Right kidney (tissue), 1 donor: ENCODE measurements around the gene ASB2.

Source experiments
- DNase-seq: peaks from one replicate; pipeline ENCODE4 v3.0.0-alpha.2; 2016

ASB2 gene

DNA sequence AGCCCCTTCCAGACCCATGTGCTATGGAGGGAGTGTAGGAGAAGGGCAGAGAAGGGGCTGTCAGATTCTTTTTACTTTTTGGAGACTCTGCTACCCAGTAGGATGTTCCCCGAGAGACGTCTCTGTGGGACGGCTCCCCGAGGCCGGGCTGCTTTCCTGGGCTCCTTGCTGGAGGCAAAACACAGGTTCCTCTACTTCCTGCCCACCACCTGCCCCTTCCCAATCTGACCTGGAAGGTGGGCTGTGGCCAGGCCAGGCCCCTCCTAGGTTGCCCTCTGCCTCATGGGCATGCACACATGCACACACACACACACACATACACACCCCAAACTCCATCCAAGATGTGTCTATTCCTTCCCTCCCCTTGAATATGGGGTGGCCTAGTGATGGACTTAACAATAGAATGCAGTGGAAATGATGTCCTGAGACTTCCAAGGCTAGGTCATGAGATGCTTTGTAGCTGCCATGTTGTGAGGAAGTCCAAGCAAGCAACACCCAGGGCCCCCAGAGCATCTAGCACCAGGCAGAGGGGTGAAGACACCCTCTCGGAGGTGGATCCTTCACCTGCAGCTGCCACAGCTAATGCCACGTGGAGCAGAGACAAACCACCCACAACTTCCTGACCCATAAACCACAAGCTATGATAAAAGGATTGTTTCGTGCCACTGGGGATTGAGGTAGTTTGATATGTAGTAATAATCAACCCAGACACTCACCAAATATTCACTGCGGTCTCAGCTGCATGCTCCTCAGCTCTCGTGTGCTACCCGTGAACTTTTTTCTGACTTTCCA lies 1.6 kb upstream of the ASB2 start:
- no peak for DNase-seq

DNA sequence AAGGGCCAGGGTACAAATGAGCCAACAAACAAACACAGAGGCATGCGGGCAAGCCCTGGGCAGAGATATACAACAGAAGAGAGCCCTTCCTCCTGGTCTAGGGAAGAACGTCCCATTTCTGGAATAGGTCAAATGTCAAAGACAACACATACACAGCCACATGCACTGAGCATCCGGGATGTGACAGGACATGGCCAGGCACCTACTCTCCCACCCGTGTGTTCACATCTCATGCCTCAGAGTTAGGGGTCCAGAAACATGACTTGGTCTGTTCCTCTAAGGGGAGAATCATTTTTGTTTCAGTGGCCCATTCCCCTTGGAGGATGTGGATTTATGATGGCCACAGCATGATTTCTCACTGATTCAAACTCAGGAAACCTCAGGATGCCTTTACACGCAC lies 801 bp upstream of the ASB2 start:
- DNase-seq, result no peak

DNA sequence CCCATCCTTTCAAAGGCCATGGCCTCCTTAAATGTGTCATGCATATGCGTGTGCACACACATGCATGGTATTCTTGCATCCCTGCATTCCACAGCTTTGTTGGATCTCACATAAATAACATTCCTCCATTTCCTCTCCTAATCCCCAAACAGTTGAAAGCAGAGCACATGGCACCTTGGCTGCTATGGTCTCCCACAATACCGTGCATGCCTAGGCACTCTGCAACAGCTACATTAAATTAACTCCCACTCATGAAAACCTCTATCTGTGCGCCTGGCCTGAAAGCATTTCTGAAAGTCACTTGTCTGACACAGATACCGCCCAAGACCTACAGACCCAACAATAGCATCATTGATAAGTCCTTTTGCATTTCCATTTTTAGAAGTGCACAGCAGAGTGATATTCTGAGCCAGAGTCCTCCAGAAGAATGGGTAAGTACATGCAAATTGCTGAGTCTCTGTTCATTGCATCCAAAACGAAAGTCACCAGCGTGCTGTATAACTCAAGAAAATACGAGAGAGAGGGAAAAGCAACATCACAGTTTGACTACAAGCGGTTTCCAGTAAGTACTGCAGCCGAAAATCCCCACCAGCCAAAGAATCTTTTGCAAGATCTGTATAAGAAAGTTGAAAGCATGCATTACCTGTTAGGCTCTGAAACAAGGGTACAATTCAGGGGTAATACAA lies 436 bp downstream of the ASB2 start:
- no peak for DNase-seq

DNA sequence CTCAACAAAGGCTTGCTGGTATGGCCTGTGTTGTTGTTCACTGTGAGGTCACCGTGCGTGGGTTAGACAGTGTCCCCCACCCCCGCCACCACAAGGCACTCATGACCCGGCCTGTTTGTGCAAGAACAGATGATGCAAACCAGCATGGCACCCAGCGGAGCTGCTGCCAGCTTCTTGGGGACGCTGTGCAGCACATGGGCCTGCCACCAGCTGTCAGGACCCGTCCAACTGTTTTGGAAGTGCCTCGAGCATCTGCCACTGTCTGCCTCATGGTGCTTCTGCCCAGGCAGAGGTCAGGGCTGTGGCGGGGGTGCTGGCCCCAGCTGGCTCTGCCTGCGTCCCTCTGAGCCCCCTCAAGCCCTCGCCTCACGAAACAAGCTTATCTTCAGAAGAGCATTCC lies 1.5 kb downstream of the ASB2 start:
- no peak for DNase-seq

GRCh38 chr14:93974299-93974698 lies 2.1 kb downstream of the ASB2 start:
- no peak for DNase-seq

DNA sequence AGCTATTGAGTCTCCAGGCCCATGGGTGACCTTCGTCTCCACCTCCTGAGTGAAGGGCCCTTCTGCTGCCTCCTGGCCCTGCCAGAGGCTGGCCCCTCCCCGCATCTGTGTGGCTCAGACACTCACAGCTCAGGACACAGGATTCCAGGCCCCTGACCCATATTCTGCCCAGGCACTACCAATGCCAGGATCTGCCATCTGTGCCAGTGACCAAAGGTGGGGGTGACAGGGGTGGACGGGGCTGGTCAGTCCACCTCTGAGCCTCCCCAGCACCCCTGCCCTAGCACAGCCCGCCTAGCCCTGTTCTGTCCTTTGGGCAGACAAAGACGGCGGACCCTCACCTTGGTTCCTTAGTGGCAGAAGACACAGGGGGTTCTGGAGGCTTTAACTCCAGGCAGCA lies 2.8 kb downstream of the ASB2 start:
- DNase-seq, result no peak

- DNase-seq, result no peak
Measured at GRCh38 chr14:93972618-93973205, 3.7 kb downstream of the ASB2 start.

- no peak for DNase-seq
Measured at GRCh38 chr14:93971635-93972027, 4.7 kb downstream of the ASB2 start.

- DNase-seq, result no peak
Measured at GRCh38 chr14:93970965-93971634, 5.3 kb downstream of the ASB2 start.

- no peak for DNase-seq
Measured at GRCh38 chr14:93970585-93970964, 5.8 kb downstream of the ASB2 start.

DNA sequence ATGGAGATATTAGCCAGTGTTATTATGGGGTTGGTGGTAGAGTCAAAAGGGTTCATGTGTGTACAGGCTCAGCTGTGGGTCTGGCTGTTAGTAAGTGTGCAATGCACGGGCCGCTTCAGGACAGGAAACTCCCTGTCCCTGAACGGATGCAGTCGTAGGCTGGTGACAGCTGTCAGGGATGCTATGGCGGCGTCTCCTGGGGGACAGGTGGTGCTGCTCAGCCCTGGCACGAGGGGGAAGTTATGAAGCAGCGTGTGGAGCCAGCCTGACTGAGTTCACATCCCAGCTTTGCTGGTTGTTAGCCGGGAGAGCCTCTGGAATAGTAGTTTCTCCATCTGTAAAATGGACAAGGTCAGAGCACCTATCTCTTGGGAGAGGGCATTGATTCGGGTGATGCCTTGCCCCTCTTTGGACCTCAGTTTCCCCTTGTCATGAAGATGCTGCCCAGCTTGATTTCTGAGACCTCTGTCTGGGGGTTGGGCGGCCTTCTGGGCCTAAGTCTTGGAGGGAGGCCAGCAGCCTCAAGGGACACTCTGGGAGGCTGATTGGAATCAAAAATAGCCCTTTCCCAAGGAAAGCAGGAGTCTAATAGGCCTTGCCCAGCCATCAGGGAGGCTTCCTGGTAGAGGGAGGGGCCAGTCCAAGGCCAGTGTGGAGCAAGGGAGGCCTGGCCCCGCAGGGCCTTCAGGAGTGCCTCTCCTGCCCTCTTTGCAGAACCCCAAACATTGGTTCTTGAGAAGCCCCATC lies 7.1 kb downstream of the ASB2 start:
- DNase-seq, result no peak

DNA sequence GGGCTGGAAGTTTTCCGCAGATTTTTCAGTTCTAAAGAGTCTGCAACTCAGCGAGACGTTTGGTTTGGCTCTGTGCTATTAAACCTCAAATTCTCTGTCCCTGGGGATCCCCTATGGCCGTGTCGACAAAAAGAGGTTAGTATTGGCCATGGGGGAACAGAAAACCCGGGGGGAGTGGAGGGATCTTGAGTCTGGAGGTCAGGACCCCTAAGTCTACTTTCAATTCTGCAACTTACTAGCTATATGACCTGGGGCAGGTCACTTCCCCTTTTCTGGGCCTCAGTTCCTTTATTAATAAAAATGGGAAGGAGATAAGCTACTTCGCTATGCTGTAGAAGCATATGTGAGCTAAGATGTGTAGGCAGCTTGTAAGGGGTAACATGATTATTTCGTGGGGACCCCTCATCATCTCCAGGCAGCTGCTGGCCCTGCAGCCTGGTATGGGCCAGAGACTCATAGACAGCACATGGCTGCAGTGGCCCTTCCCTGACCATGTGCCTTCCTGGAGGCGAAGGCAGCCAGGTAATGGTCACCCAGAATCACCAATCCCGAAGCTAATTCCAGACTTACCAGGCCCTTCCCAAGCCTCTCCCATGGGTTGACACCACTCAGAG lies 8.6 kb downstream of the ASB2 start:
- DNase-seq, result no peak

DNA sequence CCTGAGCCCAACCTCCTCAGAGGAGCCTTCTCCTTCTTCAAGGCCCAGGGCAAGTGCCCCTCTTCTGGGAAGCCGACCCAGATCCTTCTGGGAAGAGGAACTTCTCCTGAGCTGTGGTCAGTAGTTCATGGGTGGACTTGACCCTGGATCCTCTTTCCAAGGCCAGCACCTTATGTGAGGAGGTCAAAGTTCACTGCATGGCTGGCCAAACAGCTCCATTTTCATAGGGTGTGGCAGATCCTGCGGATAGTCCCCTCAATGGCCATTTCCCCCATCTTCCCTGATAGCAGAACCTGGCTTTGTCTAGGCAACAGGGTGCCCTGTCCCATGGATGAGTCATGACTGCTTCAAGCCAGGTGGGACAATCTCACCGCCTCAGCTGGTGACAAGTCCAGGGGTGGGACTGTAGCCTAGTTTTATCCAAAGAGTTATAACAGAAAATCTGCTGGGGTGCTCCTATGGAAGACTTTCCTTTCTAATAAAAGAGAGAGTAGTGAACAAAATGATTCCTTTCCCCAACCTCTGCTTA lies 10.4 kb downstream of the ASB2 start:
- DNase-seq, result no peak

GRCh38 chr14:93965287-93965821 lies 11.0 kb downstream of the ASB2 start:
- no peak for DNase-seq

DNA sequence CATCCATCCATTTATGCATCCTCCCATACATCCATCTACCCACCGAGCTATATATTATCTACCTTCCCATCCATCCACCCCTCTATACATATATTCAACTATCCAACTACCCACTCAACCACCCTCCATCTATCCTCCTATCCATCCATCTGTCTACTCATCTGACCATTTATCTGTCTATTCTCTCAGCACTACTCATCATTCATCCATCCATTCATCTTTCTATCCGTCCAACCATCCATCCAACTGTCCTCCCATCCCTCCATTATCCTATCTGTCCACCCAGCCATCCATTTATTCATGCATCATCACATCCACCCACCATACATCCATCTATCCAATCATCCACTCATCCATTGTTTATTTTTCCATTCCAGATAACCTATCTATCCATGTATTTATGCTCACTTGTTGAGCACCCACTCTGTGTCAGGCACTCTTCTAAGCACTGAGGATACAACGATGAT lies 11.5 kb downstream of the ASB2 start:
- no peak for DNase-seq

DNA sequence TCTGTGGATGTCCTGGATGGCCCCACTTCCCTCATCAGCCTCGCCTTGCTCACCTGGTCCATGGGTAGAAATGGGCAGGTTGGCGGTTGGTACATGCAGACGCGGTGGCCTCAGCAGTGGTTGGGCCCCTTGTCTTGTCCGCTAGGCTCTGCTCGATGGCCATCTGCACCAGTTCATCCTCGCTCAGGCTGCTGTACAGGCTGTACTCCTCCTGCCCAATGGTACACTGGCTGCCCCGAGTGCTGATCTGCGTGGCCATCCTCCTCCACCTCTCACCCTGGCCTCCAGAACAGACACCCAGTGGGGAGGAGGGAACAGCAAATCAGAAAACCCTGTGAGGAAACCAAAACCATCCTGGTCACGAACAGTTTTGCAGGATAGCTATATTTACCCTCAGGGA lies 12.1 kb downstream of the ASB2 start:
- DNase-seq, result no peak

DNA sequence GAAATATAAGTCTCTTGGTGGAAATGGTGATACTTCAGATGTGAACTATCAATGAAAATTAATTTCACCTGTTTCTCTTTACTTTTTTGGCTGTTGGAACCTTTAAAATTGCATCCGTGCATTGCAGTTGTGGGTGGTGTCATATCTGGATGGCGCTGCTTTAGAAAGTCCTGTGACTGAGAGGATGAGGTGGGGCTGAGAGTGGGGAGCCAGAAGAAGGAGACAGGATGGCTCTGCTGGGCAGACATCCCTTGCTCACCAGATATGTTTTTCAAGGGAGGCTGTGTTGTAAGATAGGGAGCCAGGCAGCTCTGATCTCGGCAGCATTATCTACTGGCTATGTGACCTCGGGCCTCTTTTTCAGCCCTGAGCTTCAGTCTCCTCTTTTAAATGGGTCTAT lies 12.7 kb downstream of the ASB2 start:
- no peak for DNase-seq

DNA sequence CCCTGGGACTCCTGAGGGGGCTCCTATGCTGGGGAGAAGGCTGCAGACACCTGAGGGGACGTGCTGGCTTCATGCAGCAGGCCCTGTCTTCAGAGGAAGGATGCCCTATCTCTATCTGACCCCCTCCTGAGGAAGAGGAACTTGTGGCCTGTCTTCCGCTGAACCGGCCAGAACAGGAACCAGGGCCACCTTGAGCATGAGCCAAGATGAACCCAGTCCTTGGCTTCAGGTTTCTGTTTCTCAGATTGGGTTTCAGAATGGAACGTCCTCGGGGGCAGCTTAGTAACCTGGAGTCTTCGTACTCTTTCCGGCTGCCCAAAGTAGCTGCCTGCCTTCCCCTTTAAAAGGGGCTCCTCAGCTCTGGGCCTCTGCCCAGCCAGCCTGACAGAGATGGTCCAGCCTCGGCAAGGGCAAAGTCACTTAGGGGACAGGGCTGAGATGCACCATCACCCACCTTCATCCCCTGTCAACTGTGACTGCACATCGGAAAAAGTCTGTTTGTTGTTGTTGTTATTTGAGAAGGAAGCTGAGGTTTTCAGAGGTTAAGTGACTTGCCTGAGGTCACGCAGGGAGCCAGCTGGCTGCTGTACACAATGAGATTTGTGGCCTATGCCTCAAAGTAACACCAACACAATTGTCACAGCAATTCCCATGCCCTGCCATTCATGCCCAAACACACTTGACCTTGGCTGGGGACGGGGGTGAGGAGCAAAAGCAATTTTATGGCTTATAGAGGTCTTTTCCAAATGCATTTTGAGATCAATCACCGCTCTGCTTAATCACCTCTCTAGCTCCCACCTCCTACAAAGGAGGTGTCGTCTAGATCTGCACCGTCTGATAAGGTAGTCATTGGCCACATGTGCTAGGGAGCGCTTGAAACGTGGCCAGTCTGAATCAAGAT lies 13.4 kb downstream of the ASB2 start:
- DNase-seq, result no peak

DNA sequence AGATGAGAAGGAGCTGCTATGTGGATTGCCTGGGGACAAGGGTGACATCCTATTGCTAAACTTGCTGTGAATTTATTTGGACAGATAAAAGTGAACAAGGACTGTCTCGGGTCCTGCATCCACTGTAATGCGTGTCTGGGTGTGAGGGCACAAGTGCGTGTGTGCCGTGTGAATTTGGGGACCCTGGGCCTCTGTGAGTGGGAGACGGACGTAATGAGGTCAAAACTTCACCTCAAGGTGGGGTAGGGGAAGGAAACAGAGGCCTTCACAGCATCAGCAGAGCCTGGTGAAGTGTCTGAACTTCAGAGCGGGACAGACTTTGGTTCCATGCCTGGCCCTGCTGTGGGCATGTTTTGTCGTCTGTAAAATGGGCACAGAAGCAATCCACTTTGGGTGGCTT lies 14.8 kb downstream of the ASB2 start:
- no peak for DNase-seq

DNA sequence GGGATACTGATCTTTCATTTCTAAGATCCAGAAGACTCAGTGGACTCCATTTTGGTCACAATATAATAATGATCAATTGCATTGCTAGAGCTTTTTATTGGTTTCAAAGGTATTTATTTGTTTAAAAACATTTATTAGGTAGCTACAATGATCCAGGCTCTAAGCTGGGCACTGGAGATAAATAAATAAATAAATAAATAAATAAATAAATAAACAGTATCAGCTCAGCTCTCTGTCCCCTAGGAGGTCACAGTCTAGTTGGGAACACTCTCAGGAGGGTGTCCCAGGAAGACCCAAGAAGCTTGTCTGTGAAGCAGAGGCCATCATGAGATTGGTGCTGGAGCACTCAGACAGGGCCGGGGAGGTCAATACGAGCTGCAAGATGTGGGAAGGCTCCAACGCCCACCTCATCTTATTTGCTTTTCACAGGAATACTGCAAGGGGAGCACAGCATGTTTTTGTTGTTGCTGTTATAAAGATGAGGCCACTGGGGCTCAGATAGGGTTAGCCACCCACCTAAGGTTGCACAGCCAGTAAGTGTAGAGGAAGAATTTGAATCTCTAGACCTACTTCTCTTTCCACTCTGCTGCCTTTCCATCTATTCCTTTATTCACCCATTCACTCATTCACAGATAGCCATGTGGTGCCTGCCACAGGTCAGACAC lies 15.5 kb downstream of the ASB2 start:
- DNase-seq, result no peak
